Measurements from ENCODE around the gene OAS1. TPM values are rescaled to one million over a fixed set of nuclear protein-coding genes. Genes with fewer than 3 reads are reported as not detected.
A peak's percentile ranks its signal among the peaks of the same experiment; 100 is the strongest.
"Not testable (repeated sequence)": the region's sequence is repeated elsewhere in the genome, so short reads cannot be mapped to it uniquely, and the experiment has no call there.

OAS1 gene
- total RNA-seq, 1 experiment from 2014 or later: 12.4 TPM

- DNase-seq (ENCODE audit: low read depth): peak; percentile 57
Observed at GRCh38 chr12:112900298-112901145, 6.2 kb upstream of the OAS1 start.

DNA sequence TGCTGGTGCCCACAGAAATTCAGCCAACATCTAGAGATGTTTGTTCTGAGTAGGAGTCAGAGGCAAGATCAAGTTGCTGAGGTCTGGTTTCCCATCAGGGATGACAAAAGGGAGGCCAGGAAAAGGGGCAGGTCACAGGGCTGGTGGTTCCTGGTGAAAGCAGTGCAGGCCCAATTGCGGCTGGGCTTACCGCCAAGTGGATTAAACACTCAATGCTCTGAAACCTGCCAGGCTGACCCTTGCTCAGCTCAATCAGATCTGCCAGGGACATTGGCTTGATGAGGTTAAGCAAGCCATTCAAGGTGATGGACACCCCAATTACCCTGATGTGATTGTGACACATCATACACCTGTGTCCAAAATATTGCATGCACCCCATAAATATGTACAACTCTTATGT lies 5.5 kb upstream of the OAS1 start:
- DNase-seq (ENCODE audit: low read depth): no peak

GRCh38 chr12:112904571-112904970 lies 2.2 kb upstream of the OAS1 start:
- no peak for DNase-seq (ENCODE audit: low read depth)

- DNase-seq (ENCODE audit: low read depth): peak; percentile 16
Observed at GRCh38 chr12:112905451-112906089, 1.2 kb upstream of the OAS1 start.

GRCh38 chr12:112907415-112908157 lies 824 bp downstream of the OAS1 start:
- no peak for DNase-seq (ENCODE audit: low read depth)

- no peak for DNase-seq (ENCODE audit: low read depth)
Observed at GRCh38 chr12:112908548-112908947, 1.8 kb downstream of the OAS1 start.

DNA sequence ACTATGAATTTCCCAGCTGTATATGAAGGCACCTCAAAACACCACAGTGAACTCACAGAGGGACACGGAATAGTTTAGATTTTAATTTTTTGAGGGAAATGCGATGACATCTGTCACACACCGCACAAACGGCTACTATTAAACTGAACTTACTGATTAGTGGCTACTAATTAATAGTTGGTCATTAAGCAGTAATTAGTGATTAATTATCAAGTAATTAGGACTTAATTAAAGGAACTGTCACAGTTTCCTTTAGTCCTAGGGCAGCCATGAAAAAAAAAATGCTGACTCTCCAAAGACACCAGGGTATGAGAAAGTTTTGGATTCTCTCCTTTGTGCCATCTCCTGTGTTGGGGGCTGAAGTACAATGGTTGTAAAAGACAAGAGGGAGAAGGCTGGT lies 2.9 kb downstream of the OAS1 start:
- no peak for DNase-seq (ENCODE audit: low read depth)

DNA sequence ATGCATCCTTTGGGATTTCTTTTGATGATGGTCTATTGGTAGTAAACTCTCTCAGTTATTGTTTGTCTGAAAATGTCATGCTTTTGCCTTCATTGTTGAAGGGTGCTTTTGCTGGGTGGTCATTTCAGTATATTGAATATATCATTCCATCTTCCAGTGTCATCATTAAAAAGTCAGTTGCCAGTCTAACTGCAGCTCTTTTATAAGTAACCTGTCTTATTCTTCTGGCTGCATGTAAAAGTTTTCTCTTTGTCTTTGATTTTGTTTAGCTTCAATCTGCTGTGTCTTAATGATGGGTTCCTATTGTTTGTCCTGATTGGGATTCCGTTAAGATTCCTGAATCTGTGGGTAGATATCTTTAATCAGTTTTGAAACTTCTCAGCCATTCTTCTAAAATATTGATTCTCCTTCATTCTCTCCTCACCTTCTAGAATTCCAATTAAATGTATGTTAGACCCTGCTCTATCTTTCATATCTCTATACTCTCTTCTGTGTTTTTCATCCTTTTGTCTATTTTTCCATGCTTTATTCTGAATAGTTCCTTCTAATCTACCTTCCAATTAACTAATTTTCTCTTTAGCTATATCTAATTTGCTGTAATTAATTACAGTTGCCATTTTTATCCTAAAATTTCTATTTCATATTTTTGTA lies 6.4 kb downstream of the OAS1 start:
- DNase-seq (ENCODE audit: low read depth): no peak

DNA sequence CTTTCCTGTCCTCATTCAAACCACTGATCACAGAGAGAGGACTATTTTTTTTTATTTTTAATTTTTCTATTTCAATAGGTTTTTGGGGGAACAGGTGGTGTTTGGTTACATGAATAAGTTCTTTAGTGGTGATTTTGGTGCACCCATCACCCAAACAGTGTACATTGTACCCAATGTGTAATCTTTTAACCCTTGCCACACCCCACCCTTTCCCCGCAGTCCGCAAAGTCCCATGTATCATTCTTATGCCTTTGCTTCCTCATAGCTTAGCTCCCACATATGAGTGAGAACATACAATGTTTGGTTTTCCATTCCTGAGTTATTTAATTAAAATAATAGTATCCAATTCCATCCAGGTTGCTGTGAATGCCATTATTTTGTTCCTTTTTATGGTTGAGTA lies 7.1 kb downstream of the OAS1 start:
- DNase-seq (ENCODE audit: low read depth): not testable (repeated sequence)

- peak; percentile 35 for DNase-seq (ENCODE audit: low read depth)
Observed at GRCh38 chr12:112916270-112916669, 9.5 kb downstream of the OAS1 start.

DNA sequence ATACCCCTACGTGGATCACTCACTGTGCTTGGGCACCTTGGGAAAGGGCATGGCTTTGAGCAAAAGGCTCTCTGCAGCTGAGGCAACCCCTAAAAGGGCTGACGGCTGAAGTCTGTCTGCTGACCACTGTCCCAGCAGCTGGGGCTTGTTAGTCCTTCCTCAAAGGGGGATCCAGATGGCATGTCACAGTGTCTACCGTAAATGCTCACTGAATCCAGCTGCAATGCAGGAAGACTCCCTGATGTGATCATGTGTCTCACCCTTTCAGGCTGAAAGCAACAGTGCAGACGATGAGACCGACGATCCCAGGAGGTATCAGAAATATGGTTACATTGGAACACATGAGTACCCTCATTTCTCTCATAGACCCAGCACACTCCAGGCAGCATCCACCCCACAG lies 12.4 kb downstream of the OAS1 start:
- DNase-seq (ENCODE audit: low read depth): no peak

GRCh38 chr12:112924986-112925385 lies 18.2 kb downstream of the OAS1 start:
- no peak for DNase-seq (ENCODE audit: low read depth)

DNA sequence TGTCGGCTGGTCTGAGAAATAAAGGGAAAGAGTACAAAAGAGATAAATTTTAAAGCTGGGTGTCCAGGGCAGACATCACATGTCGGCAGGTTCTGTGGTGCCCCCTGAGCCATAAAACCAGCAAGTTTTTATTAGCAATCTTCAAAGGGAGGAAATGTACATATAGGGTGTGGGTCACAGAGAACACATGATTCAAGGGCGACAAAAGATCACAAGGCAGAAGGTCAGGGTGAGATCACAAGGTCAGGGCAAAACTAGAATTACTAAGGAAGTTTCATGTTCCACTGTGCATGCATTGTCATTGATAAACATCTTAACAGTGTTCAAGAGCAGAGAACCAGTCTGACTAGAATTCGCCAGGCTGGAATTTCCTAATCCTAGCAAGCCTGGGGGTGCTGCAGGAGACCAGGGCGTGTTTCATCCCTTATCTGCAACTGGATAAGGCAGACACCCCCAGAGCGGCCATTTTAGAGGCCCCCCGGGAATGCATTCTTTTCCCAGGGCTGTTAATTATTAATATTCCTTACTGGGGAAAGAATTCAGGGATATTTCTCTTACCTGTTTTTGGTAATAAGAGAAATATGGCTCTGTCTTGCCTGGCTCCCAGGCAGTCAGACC lies 19.8 kb downstream of the OAS1 start:
- DNase-seq (ENCODE audit: low read depth): not testable (repeated sequence)

GRCh38 chr12:112927475-112927874 lies 20.7 kb downstream of the OAS1 start:
- no peak for DNase-seq (ENCODE audit: low read depth)

DNA sequence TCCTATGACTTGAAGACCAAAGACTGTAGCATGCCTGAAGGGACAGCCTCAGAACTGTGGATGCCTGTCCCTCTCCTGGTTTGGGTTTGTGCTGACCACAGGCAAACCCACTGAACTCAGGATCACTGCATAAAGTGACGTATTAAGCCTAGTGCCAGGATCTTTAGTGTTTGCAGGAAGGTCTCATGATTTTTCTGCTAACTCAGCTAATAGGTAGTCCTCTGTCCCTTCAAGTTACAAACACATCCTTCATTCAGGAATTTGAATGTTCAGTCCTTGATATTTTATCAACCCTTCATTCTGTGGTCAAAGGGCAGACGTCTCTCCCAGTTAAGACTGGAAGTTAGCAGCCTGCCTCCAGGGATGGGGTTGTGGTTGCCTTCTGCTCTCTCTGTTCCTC lies 21.2 kb downstream of the OAS1 start:
- no peak for DNase-seq (ENCODE audit: low read depth)

DNA sequence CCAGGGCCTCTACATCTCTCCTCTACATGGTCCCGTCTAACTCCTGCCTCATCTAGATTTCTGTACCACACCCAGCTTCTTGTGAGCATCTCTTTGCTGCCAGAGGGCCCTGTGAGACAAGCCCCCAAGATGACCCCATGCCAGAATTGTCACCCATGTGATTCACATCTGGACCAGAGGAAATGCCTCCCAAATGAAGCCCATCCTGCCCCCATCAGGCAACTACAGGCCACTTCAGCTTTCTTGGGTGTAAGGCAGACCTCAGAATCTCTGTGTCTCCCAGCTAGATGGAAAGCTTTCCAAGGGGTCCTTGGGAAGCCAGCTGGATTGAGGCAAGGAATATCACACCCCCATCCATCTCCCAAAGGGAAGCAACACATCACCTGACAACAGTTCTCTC lies 22.2 kb downstream of the OAS1 start:
- no peak for DNase-seq (ENCODE audit: low read depth)

DNA sequence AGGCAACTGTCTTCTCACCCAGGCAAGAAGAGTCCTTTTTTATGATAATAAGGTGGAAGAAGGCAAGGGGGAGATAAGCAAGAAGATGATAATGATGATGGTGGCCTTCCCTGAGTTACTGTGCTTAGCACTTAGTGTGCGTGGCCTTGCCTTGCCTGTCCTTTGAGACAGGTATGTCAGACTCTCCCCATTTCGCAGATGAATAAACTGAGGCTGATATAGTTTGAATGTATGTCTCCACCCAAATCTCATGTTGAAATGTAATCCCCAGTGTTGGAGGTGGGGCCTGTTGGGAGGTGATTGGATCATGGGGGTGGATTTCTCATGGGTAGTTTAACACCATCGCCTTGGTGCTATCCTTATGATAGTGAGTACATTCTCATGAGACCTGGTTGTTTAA lies 23.0 kb downstream of the OAS1 start:
- no peak for DNase-seq (ENCODE audit: low read depth)

DNA sequence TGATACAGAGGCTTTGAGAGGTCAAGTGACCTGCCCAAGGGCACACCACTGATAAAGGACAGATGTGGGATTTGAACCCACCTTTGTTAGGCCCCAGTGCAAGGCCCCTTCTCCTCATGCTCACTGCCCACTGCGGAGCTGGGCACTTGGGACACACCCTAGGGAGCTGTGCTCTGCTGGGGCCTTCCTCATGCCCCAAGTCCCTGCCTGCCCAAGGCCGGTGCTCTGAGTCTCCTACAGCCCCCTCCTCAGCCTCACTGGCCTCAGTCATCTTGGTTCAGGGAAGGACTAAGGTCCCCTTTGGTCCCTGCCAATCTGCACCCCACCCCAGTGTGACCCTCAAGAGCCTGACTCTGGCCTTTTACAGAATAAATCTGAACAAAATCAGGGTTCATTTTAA lies 23.6 kb downstream of the OAS1 start:
- DNase-seq (ENCODE audit: low read depth): no peak

GRCh38 chr12:112932485-112933128 lies 25.8 kb downstream of the OAS1 start:
- no peak for DNase-seq (ENCODE audit: low read depth)

GRCh38 chr12:112933129-112933505 lies 26.4 kb downstream of the OAS1 start:
- no peak for DNase-seq (ENCODE audit: low read depth)

DNA sequence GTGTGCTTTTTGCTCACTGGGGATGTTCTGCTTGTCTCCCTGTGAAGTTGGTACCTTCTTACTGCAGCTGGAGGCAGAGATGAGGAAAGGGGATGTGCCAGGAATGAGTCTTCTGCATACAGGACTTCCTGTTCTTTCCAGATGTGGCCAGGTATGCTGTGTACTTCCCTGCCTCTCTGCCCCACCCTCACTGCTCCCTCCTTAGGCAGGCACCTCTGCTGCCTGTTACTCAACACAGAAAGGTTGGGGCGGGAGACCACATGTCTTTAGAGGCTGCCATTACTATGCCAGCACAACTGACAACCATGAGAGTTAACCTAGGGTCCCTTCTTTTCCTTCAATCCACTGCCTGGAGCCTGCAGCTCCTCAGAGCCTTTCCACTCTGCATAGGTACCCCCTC lies 29.5 kb downstream of the OAS1 start:
- DNase-seq (ENCODE audit: low read depth): no peak
